Stomach smooth muscle (tissue), 2 donors: ENCODE results near the gene CABYR.

Experiments used
- H3K27ac ChIP-seq: one replicate; pipeline ENCODE4 v1.7.0; 2013; ENCODE audit warnings: mild to moderate bottlenecking, low read length, inconsistent platforms
- H3K27me3 ChIP-seq, 2 donors: one replicate each; pipeline ENCODE4 v1.7.0; 2013; ENCODE audit warnings: low read length in 2 of 2; ENCODE audit not compliant: insufficient read depth in 2 of 2, control insufficient read depth in 1 of 2
- H3K36me3 ChIP-seq, 2 donors: one replicate each; pipeline ENCODE4 v1.7.0; 2013; ENCODE audit warnings: low read length in 2 of 2; ENCODE audit not compliant: control insufficient read depth in 2 of 2, insufficient read depth in 2 of 2
- H3K4me1 ChIP-seq: one replicate; pipeline ENCODE4 v1.7.0; 2013; ENCODE audit warnings: low read length; ENCODE audit not compliant: control insufficient read depth, insufficient read depth
- H3K4me3 ChIP-seq, 2 donors: one replicate each; pipeline ENCODE4 v1.7.0; 2013; ENCODE audit warnings: low read length in 2 of 2
- H3K9ac ChIP-seq, 2 donors: one replicate each; pipeline ENCODE4 v1.7.0; 2013; ENCODE audit warnings: low read length in 2 of 2, mild to moderate bottlenecking in 1 of 2
- H3K9me3 ChIP-seq, 2 donors: one replicate each; pipeline ENCODE4 v1.7.0; 2013; ENCODE audit warnings: low read length in 2 of 2; ENCODE audit not compliant: control insufficient read depth in 2 of 2
- donor health status: healthy.
- donor health status: Pancreatic carcinoma.

The CABYR gene

GRCh38 chr18:24170360-24170759 lies 31.5 kb downstream of the CABYR start:
- no peaks in the 10 kb centered on the region for H3K27me3 ChIP-seq
- H3K27ac ChIP-seq = no peak overlapping the region
- H3K4me3 ChIP-seq = no peak overlapping the region
- H3K36me3 ChIP-seq = peaks cover 31 to 45% of the 10 kb centered on the region in 2 donors
- no peaks in the 10 kb centered on the region for H3K9me3 ChIP-seq
- H3K4me1 ChIP-seq = no peaks in the 10 kb centered on the region
- no peak overlapping the region for H3K9ac ChIP-seq

DNA sequence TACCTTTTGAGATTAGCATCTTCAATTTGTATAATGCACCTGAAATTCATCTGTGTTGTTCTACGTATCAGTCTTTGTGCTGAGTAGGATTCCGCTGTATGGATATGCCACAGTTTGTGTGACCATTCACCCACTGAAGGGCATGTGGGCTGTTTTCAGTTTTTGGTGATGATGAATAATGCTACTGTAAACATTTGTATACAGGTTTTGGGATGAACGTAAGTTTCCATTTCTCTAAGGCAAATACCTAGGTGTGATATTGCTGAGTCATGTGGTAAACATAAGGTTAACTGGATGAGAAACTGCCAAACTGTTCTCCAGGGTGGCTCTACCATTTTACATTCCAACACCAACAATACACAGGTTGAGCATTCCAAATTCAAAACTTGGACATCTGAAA lies 35.1 kb downstream of the CABYR start:
- peaks cover 1 to 24% of the 10 kb centered on the region in 2 donors for H3K36me3 ChIP-seq
- H3K4me3 ChIP-seq = no peak overlapping the region
- no peak overlapping the region for H3K9ac ChIP-seq
- H3K9me3 ChIP-seq = no peaks in the 10 kb centered on the region
- no peak overlapping the region for H3K27ac ChIP-seq
- peaks cover 2% of the 10 kb centered on the region for H3K4me1 ChIP-seq
- H3K27me3 ChIP-seq = no peaks in the 10 kb centered on the region

DNA sequence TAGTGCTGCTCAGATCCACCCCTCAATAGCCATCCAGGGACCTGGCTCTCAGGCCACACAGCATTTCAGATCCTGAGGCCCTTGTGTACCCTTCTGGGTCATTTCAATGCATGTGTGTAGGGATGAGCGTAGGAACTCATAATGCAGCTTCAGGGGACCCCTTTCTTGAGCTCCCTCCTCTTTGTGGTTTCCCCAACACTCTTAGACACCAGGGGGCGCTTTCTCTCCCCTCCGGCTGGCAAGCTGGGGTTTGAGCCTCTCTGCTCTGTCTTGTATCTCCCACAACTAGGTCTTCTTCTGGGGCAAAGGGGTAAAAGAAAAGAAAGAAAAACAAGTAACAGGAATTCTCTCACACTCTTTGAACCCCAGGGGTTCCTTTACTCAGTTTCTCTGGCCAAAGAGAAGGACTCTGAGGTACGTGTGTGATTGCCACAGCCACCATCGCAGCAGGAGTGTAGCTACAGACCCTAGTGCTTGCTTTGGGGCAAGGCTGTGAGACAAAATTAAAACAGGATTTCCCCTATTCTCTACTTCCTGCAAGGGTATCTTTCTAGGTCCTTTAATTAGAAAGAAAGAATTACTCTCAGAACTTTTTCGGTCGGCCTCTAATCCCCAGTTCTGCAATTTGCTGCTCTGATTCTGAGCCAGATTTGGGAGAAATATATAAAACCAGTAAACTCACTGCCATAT lies 38.0 kb downstream of the CABYR start:
- no peaks in the 10 kb centered on the region for H3K9me3 ChIP-seq
- no peak overlapping the region for H3K4me3 ChIP-seq
- H3K27me3 ChIP-seq = no peaks in the 10 kb centered on the region
- peaks cover 2% of the 10 kb centered on the region for H3K4me1 ChIP-seq
- H3K27ac ChIP-seq = no peak overlapping the region
- peaks cover 3 to 15% of the 10 kb centered on the region in 2 donors for H3K36me3 ChIP-seq
- no peak overlapping the region for H3K9ac ChIP-seq

GRCh38 chr18:24177499-24178133 lies 38.8 kb downstream of the CABYR start:
- H3K9me3 ChIP-seq = no peaks in the 10 kb centered on the region
- peaks cover 2% of the 10 kb centered on the region for H3K4me1 ChIP-seq

DNA sequence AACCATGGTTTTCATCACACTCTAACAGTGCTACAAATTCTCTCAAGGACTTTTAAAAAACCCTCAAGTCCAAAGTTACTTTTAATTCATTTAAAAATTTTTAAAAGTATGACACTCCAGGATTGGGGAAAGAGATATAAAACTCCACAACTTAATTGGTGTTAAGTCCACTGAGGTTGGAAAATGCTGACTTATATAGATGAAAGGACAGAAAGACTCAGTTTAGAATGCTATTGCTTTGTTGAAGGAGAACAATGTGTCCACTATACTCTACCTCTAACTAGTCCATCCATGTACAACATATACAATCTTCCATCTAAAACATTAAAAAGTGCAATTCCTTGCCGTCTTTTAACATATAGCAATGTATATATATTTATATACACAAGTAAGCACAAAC lies 41.2 kb downstream of the CABYR start:
- H3K9ac ChIP-seq = no peak overlapping the region
- H3K4me3 ChIP-seq = no peak overlapping the region
- peaks cover 2% of the 10 kb centered on the region for H3K4me1 ChIP-seq
- no peaks in the 10 kb centered on the region for H3K27me3 ChIP-seq
- H3K9me3 ChIP-seq = no peaks in the 10 kb centered on the region
- no peak overlapping the region for H3K27ac ChIP-seq
- peaks cover 3 to 9% of the 10 kb centered on the region in 2 donors for H3K36me3 ChIP-seq

More at GRCh38 chr18:24177499-24178133, 38.8 kb downstream of the CABYR start:
- H3K27ac ChIP-seq = no peak overlapping the region
- H3K36me3 ChIP-seq = peaks cover 3 to 13% of the 10 kb centered on the region in 2 donors
- H3K9ac ChIP-seq = no peak overlapping the region
- H3K4me3 ChIP-seq = no peak overlapping the region
- H3K27me3 ChIP-seq = no peaks in the 10 kb centered on the region

DNA sequence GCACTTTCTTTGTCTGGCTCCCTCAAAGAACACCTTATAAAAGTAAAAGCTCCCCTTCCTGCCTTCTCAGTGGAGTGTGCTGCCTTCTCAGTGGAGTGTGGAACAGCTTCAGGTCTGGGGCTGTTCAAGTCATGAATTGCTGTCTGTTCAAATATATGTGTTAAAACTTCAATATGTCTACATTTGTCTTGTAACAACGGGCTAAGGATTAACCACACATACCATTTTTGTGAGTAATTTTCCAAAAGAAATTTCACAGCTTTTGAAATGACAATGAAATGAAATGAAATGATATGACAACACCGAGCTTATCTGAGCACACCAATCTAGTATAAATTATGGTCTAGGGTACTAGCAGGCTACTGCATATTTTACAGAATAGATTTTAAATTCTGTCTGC lies 42.9 kb downstream of the CABYR start:
- H3K27me3 ChIP-seq = no peaks in the 10 kb centered on the region
- no peaks in the 10 kb centered on the region for H3K4me1 ChIP-seq
- H3K9ac ChIP-seq = no peak overlapping the region
- H3K27ac ChIP-seq = no peak overlapping the region
- H3K9me3 ChIP-seq = no peaks in the 10 kb centered on the region
- no peak overlapping the region for H3K4me3 ChIP-seq
- peaks cover 3 to 7% of the 10 kb centered on the region in 2 donors for H3K36me3 ChIP-seq

- H3K4me3 ChIP-seq = no peak overlapping the region
- peaks cover 2% of the 10 kb centered on the region for H3K4me1 ChIP-seq
- no peaks in the 10 kb centered on the region for H3K27me3 ChIP-seq
- peaks cover 0 to 8% of the 10 kb centered on the region in 2 donors for H3K36me3 ChIP-seq
- H3K9ac ChIP-seq = no peak overlapping the region
- H3K9me3 ChIP-seq = no peaks in the 10 kb centered on the region
- no peak overlapping the region for H3K27ac ChIP-seq
Observed at GRCh38 chr18:24185805-24186204, 46.9 kb downstream of the CABYR start.

GRCh38 chr18:24187049-24187448 lies 48.2 kb downstream of the CABYR start:
- no peak overlapping the region for H3K9ac ChIP-seq
- peaks cover 0 to 2% of the 10 kb centered on the region in 2 donors for H3K36me3 ChIP-seq
- no peaks in the 10 kb centered on the region for H3K9me3 ChIP-seq
- no peak overlapping the region for H3K4me3 ChIP-seq
- H3K4me1 ChIP-seq = peaks cover 2% of the 10 kb centered on the region
- no peak overlapping the region for H3K27ac ChIP-seq
- H3K27me3 ChIP-seq = no peaks in the 10 kb centered on the region

GRCh38 chr18:24187689-24188088 lies 48.8 kb downstream of the CABYR start:
- H3K27me3 ChIP-seq = no peaks in the 10 kb centered on the region
- peaks cover 2% of the 10 kb centered on the region for H3K4me1 ChIP-seq
- no peak overlapping the region for H3K27ac ChIP-seq
- no peaks in the 10 kb centered on the region for H3K9me3 ChIP-seq
- no peak overlapping the region for H3K4me3 ChIP-seq
- H3K36me3 ChIP-seq = peaks cover 0 to 2% of the 10 kb centered on the region in 2 donors
- no peak overlapping the region for H3K9ac ChIP-seq

DNA sequence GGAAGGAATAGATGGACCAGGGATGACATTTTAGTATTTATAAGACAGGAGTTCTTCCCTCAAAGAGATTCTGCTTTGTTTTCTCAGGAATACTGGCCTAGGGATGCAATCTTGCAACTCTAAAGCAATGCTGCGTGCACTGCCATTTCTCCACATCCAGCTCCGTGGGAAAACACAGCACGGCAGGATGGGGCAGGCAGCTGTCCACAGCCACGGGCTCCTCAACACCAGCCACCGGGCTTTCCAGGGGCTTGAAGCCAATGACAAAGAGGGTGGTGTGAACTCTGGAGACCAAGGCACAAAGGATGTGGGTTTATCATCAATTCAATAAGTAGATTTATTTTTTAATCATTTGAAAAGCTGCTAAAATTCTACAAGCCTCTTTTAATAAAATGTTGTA lies 49.3 kb downstream of the CABYR start:
- Histone ChIP-seq H3K4me1 (peaks cover 2% of the 10 kb centered on the region), H3K27ac (no peak overlapping the region), H3K27me3 (no peaks in the 10 kb centered on the region), H3K9me3 (no peaks in the 10 kb centered on the region), H3K36me3 (peaks cover 0 to 2% of the 10 kb centered on the region in 2 donors), H3K4me3 (no peak overlapping the region), H3K9ac (no peak overlapping the region)

DNA sequence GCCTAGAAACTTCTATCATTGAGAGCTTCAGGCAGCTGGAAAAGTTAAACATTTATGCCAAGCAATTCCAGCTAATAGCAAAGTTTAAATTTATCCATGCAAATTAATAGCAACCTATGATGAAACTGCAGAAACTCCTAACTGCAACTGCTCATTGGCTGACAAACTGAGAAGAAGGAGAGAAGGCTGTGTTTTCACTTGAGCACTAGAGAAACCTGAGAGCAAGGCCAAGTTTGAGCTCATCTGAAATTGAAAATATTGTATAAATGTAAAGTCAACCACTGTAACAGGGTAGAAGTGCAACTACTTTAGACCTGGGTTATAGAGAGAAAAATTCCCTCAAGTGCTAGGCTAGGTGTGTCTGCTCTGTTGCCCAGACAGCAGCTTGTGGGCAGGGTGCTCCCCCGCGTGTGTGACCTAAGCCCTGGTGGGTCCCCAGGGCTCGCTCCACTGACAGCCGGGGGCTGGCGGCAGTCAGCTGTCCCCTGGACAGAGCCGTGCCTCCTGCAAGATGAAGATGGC lies 50.2 kb downstream of the CABYR start:
- Histone ChIP-seq H3K4me1 (peaks cover 2% of the 10 kb centered on the region), H3K36me3 (peaks cover 0 to 2% of the 10 kb centered on the region in 2 donors), H3K27me3 (no peaks in the 10 kb centered on the region), H3K27ac (no peak overlapping the region), H3K4me3 (no peak overlapping the region), H3K9me3 (no peaks in the 10 kb centered on the region), H3K9ac (no peak overlapping the region)
